Measurements from ENCODE around the gene OTOS.

GRCh38 chr2:240139011-240139441 lies 1.4 kb downstream of the OTOS start:
- TF ChIP-seq ISL1 (CRISPR knock-in tag; IDR thresholded peaks at IDR 0.05) (no peak), BACH2 (CRISPR knock-in tag; IDR thresholded peaks at IDR 0.05; ENCODE audit: borderline replicate concordance) (no peak), CSRNP3 (CRISPR knock-in tag; IDR thresholded peaks at IDR 0.05) (no peak), PATZ1 (CRISPR knock-in tag; IDR thresholded peaks at IDR 0.05; ENCODE audit: borderline replicate concordance) (no peak), RARB (CRISPR knock-in tag; IDR thresholded peaks at IDR 0.05) (no peak), ZFP30 (CRISPR knock-in tag; IDR thresholded peaks at IDR 0.05) (no peak), ZNF70 (CRISPR knock-in tag; IDR thresholded peaks at IDR 0.05) (no peak), ZNF565 (CRISPR knock-in tag; conservative IDR thresholded peaks at IDR 0.05; ENCODE audit: low read depth) (no peak), TOX (CRISPR knock-in tag; IDR thresholded peaks at IDR 0.05; ENCODE audit: borderline replicate concordance) (no peak), PPARA (CRISPR knock-in tag; IDR thresholded peaks at IDR 0.05; ENCODE audit: borderline replicate concordance) (no peak), ARNTL (CRISPR knock-in tag; IDR thresholded peaks at IDR 0.05; ENCODE audit: borderline replicate concordance, low read depth) (no peak), ZFP3 (CRISPR knock-in tag; IDR thresholded peaks at IDR 0.05) (no peak)
- TF ChIP-seq, protein P1, sequence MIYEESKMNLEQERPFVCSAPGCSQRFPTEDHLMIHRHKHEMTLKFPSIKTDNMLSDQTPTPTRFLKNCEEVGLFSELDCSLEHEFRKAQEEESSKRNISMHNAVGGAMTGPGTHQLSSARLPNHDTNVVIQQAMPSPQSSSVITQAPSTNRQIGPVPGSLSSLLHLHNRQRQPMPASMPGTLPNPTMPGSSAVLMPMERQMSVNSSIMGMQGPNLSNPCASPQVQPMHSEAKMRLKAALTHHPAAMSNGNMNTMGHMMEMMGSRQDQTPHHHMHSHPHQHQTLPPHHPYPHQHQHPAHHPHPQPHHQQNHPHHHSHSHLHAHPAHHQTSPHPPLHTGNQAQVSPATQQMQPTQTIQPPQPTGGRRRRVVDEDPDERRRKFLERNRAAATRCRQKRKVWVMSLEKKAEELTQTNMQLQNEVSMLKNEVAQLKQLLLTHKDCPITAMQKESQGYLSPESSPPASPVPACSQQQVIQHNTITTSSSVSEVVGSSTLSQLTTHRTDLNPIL (CRISPR knock-in tag; IDR thresholded peaks at IDR 0.05; ENCODE audit: low read depth) = no peak
- TF ChIP-seq, protein P2, sequence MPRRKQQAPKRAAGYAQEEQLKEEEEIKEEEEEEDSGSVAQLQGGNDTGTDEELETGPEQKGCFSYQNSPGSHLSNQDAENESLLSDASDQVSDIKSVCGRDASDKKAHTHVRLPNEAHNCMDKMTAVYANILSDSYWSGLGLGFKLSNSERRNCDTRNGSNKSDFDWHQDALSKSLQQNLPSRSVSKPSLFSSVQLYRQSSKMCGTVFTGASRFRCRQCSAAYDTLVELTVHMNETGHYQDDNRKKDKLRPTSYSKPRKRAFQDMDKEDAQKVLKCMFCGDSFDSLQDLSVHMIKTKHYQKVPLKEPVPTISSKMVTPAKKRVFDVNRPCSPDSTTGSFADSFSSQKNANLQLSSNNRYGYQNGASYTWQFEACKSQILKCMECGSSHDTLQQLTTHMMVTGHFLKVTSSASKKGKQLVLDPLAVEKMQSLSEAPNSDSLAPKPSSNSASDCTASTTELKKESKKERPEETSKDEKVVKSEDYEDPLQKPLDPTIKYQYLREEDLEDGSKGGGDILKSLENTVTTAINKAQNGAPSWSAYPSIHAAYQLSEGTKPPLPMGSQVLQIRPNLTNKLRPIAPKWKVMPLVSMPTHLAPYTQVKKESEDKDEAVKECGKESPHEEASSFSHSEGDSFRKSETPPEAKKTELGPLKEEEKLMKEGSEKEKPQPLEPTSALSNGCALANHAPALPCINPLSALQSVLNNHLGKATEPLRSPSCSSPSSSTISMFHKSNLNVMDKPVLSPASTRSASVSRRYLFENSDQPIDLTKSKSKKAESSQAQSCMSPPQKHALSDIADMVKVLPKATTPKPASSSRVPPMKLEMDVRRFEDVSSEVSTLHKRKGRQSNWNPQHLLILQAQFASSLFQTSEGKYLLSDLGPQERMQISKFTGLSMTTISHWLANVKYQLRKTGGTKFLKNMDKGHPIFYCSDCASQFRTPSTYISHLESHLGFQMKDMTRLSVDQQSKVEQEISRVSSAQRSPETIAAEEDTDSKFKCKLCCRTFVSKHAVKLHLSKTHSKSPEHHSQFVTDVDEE (CRISPR knock-in tag; IDR thresholded peaks at IDR 0.05) = no peak

Data from SK-N-SH treated with all-trans-retinoic acid at 6 μM for 48 hours (cell line).